ENCODE measurements around the gene ZBTB44.
"Not testable (repeated sequence)": the region's sequence is repeated elsewhere in the genome, so short reads cannot be mapped to it uniquely, and the experiment has no call there.

ZBTB44 gene

GRCh38 chr11:130301002-130301401, 13.7 kb downstream of the ZBTB44 start:
- no peak for DNase-seq (ENCODE audit: low read depth)
- TF ChIP-seq, protein P1, sequence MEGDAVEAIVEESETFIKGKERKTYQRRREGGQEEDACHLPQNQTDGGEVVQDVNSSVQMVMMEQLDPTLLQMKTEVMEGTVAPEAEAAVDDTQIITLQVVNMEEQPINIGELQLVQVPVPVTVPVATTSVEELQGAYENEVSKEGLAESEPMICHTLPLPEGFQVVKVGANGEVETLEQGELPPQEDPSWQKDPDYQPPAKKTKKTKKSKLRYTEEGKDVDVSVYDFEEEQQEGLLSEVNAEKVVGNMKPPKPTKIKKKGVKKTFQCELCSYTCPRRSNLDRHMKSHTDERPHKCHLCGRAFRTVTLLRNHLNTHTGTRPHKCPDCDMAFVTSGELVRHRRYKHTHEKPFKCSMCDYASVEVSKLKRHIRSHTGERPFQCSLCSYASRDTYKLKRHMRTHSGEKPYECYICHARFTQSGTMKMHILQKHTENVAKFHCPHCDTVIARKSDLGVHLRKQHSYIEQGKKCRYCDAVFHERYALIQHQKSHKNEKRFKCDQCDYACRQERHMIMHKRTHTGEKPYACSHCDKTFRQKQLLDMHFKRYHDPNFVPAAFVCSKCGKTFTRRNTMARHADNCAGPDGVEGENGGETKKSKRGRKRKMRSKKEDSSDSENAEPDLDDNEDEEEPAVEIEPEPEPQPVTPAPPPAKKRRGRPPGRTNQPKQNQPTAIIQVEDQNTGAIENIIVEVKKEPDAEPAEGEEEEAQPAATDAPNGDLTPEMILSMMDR (IDR thresholded peaks at IDR 0.05; ENCODE audit: control insufficient read depth, insufficient read depth, low read depth, low read length, missing control alignments) = no peak
- H3K4me3 ChIP-seq (ENCODE audit: control insufficient read depth, low read depth, low read length) = no peak overlapping the region

DNA sequence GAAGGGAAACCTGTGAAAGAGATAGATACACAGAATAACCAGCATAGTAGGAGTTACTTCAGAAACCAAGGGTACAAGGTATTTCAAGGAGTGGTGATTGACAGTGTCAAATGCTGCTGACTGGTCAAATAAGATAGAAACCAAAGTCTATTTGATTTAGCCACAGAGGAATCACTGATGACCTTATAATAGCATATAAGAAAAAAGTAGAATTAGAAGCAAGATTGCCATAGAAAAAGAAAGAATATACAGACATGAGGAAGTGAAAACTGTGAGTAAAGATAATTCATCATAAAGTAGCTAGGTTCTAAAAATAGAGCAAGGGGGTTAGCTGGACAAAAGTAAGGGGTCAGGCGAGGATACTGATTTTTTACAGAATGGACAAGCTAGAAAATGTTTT, 14.2 kb downstream of the ZBTB44 start:
- no peak for DNase-seq (ENCODE audit: low read depth)
- TF ChIP-seq, protein P1 (IDR thresholded peaks at IDR 0.05; ENCODE audit: control insufficient read depth, insufficient read depth, low read depth, low read length, missing control alignments) = no peak

DNA sequence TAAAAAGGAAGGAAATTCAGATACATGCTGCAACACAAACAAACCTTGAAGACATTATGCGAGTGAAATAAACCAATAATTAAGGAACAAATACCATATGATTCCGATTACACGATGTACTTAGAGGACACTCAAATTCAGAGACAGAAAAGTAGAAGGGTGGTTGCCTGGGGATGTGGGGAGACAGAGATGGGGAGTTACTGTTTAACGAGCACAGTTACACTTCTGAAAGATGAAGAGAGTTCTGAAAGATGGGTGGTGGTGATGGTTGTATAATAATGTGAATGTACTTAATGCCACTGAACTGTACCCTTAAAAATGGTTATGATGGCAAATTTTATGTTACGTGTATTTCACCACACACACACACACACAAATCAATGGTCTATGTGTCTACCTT, 14.7 kb downstream of the ZBTB44 start:
- TF ChIP-seq, protein P1 (IDR thresholded peaks at IDR 0.05; ENCODE audit: control insufficient read depth, insufficient read depth, low read depth, low read length, missing control alignments) = no peak
- no peak for DNase-seq (ENCODE audit: low read depth)
- H3K4me3 ChIP-seq (ENCODE audit: control insufficient read depth, low read depth, low read length) = no peak overlapping the region

More for the DNA sequence above, 14.2 kb downstream of the ZBTB44 start:
- no peak overlapping the region for H3K4me3 ChIP-seq (ENCODE audit: control insufficient read depth, low read depth, low read length)

DNA sequence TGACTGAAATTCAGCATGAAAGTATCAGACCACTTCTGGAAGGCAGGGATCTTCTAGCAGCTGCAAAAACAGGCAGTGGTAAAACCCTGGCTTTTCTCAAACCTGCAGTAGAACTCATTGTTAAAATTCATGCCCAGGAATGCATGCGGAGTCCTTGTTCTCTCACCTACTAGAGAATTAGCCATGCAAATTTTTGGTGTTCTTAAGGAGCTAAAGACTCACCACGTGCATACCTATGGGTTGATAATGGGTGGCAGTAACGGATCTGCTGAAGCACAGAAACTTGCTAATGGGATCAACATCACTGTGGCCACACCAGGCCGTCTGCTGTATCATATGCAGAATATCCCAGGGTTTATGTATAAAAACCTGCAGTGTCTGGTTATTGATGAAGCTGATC, 19.1 kb downstream of the ZBTB44 start:
- H3K4me3 ChIP-seq (ENCODE audit: control insufficient read depth, low read depth, low read length) = no peak overlapping the region
- TF ChIP-seq, protein P1 (IDR thresholded peaks at IDR 0.05; ENCODE audit: control insufficient read depth, insufficient read depth, low read depth, low read length, missing control alignments) = no peak
- no peak for DNase-seq (ENCODE audit: low read depth)

DNA sequence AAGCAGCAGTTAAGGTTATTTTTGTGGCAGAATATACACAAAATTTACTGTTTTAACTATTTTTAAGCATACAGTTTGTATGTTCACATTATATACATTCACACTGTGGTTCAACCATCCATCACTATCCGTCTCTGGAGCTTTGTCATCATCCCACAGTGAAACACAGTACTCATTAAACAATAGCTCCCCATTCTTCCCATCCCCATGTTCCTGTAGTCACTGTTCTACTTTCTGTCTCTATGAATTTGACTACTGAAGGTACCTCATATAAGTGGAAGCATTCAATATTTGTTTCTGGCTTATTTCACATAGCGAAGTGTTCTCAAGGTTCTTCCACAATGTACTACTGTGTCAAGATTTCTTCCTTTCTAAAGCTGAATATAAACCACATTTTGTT, 32.6 kb downstream of the ZBTB44 start:
- DNase-seq (ENCODE audit: low read depth) = no peak
- no peak overlapping the region for H3K4me3 ChIP-seq (ENCODE audit: control insufficient read depth, low read depth, low read length)
- TF ChIP-seq, protein P1 (IDR thresholded peaks at IDR 0.05; ENCODE audit: control insufficient read depth, insufficient read depth, low read depth, low read length, missing control alignments) = no peak

GRCh38 chr11:130281341-130281740, 33.4 kb downstream of the ZBTB44 start:
- DNase-seq (ENCODE audit: low read depth); H3K4me3 ChIP-seq (ENCODE audit: control insufficient read depth, low read depth, low read length): not testable (repeated sequence)

DNA sequence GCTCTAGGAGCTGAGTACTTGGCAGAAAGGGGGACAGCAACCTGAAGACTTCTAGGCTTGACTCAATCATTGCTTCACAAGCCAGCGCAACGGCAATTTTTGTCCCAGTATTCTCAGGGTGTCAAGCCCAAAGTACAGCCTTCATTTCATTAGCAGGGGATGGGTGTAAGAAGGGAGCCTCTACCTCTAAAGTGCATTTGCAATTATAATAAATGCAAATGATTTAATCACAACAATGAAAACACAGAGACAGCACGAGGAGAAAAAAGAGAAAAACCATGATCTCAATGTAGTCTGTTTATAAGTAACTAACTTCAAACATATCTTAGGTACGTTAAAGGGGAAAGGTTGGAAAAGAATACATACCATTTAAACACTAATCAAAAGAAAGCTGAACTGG, 34.7 kb downstream of the ZBTB44 start:
- DNase-seq (ENCODE audit: low read depth) = no peak
- TF ChIP-seq, protein P1 (IDR thresholded peaks at IDR 0.05; ENCODE audit: control insufficient read depth, insufficient read depth, low read depth, low read length, missing control alignments) = no peak
- H3K4me3 ChIP-seq (ENCODE audit: control insufficient read depth, low read depth, low read length) = no peak overlapping the region

Measured in AG09309 (cell line).